Heart right ventricle (tissue), 16 donors: ENCODE results near the gene ALG6. TPM values are rescaled to one million over a fixed set of nuclear protein-coding genes. Genes with fewer than 3 reads are reported as not detected.
"Not testable (repeated sequence)": the region's sequence is repeated elsewhere in the genome, so short reads cannot be mapped to it uniquely, and the experiment has no call there.

Source experiments
- ATAC-seq, 8 donors: fragments of 200-7000 bp; cut with Tn5 transposase; one replicate each; pipeline ENCODE4 v1.9.1; 2020; ENCODE audit warnings: mild to moderate bottlenecking in 8 of 8, moderate library complexity in 8 of 8, moderate number of reproducible peaks in 1 of 8
- DNase-seq, 2 donors: peaks; one replicate each; pipeline ENCODE4 v3.0.0-alpha.2; 2020
- H3K27ac ChIP-seq, 10 donors: fragments of 200-600 bp; sonication (generic) in 2 of 10; one replicate each; pipeline versions ENCODE4 v1.5.0 to v1.8.0; 2020 to 2022; ENCODE audit warnings: mild to moderate bottlenecking in 3 of 10
- H3K27me3 ChIP-seq, 7 donors: fragments of 200-600 bp; one replicate each; pipeline ENCODE4 v1.8.0; 2021 to 2022; ENCODE audit warnings: mild to moderate bottlenecking in 2 of 7
- H3K36me3 ChIP-seq, 9 donors: fragments of 200-600 bp; sonication (generic) in 1 of 9; one replicate each; pipeline versions ENCODE4 v1.5.0 to v1.8.0; 2020 to 2022; ENCODE audit warnings: mild to moderate bottlenecking in 2 of 9
- H3K4me1 ChIP-seq, 9 donors: fragments of 200-600 bp; sonication (generic) in 1 of 9; one replicate each; pipeline versions ENCODE4 v1.5.0 to v1.8.0; 2020 to 2022; ENCODE audit warnings: mild to moderate bottlenecking in 4 of 9
- H3K4me3 ChIP-seq, 10 donors: fragments of 200-600 bp; sonication (generic) in 2 of 10; one replicate each; pipeline versions ENCODE4 v1.5.0 to v1.8.0; 2020 to 2022; ENCODE audit warnings: mild to moderate bottlenecking in 7 of 10, moderate library complexity in 2 of 10
- H3K9me3 ChIP-seq, 11 donors: fragments of 200-600 bp in 10 of 11; sonication (generic) in 2 of 11; one replicate each; pipeline versions ENCODE4 v1.5.0 to v1.8.0; 2013 to 2022; ENCODE audit warnings: mild to moderate bottlenecking in 2 of 11, control low read depth in 1 of 11, moderate library complexity in 1 of 11
- CTCF ChIP-seq, 9 donors: fragments of 200-600 bp; sonication (generic) in 2 of 9; IDR thresholded peaks; one replicate each; pipeline versions ENCODE4 v1.5.0 to v1.8.0; 2021 to 2022; ENCODE audit warnings: antibody characterized with exemption in 9 of 9, mild to moderate bottlenecking in 5 of 9, moderate library complexity in 1 of 9
- WGBS, 2 donors: extraction: QIAGEN DNeasy Blood & Tissue Kit; methylation state at CpG; one replicate each; pipeline ENCODE4 v1.1.7; 2013; ENCODE audit warnings: inconsistent platforms in 1 of 2; 5-methylcytosine and 5-hydroxymethylcytosine counted together
- intact Hi-C, 10 donors: fragments of 100-400 bp; cut with DNase I; formaldehyde crosslinking; loops; one replicate each; pipeline versions ENCODE4 v1.11.1 to v1.14.2; 2022
- polyA plus RNA-seq, 2 donors: library from polyadenylated mRNA; stranded (reverse); fragments of 200-250 nt; gene quantifications; one replicate each; pipeline ENCODE4 v1.2.3, GENCODE V29; 2013
- total RNA-seq, 10 donors: library from RNA; stranded (reverse); fragmentation: NEBNext Ultra II Directional in 3 of 10; extraction: Animal tissue kit (Norgen Biotek cat#: 25700) in 3 of 10; gene quantifications; one replicate each; pipeline versions ENCODE4 v1.2.1 to v1.2.4, GENCODE V29; 2021 to 2023
- donor health status: Arrhythmogenic right ventricular cardiomyopathy.
- donor health status: ischemic (EF 13 %, LVEDD 7.1; RV severe dilation, severe dysfunction).
- donor health status: healthy with polysubstance abuse.
- donor health status: DM: no; HTN: yes; CAD: no.
- donor health status: DM: no; HTN: no; CAD: no.
- donor health status: ischemic (EF 25% LVEDD 6.9; RV normal size, moderate dysfunction).
- donor health status: ischemic (EF 25% LVEDD 5.7; RV mildly dilated, moderate dysfunction).
- donor health status: healthy.
- donor health status: DM: yes; HTN: yes; CAD: no.
- donor health status: Ischemic cardiomyopathy.
- donor health status: ischemic (EF 35%, LVEDD 5.7; RV mildly dilated, moderate dysfunction).
- donor health status: nonischemic (EF 11% LVEDD 7.7; RV severe dilation, severe dysfunction).
- donor health status: DM: yes; HTN: yes; CAD: no.
- donor health status: PGD.
- donor health status: ischemic (EF 29% LVEDD 5.4; RV normal size, mild dysfunction).
- donor health status: nonischemic (EF 23%, LVEDD 6.1; RV moderate dilation, normal function).

ALG6 gene
- total and polyA plus RNA-seq, 12 donors, result 3.3 to 20.8 (median 4.2) TPM

- no peaks in the 10 kb centered on the region for H3K4me1 ChIP-seq
- H3K36me3 ChIP-seq, result no peaks in the 10 kb centered on the region
- H3K9me3 ChIP-seq, result no peaks in the 10 kb centered on the region
- no peak for DNase-seq
- ATAC-seq, result no peak
- intact Hi-C loops, result no loop called here
- no peak overlapping the region for H3K27ac ChIP-seq
- WGBS, 2 donors, result 68 to 92% methylated on average over 2 of the region's 2 CpGs
- H3K27me3 ChIP-seq, result peaks cover 0 to 59% (median 40%) of the 10 kb centered on the region in 7 donors
- no peak for TF ChIP-seq CTCF (IDR thresholded peaks at IDR 0.05)
- no peak overlapping the region for H3K4me3 ChIP-seq
These were observed 14.7 kb upstream of the ALG6 start for GRCh38 chr1:63352736-63353135.

GRCh38 chr1:63356234-63356633, 11.2 kb upstream of the ALG6 start:
- intact Hi-C loops, DNase-seq, ATAC-seq, H3K4me1 ChIP-seq, H3K4me3 ChIP-seq, H3K36me3 ChIP-seq, H3K9me3 ChIP-seq, H3K27ac ChIP-seq: not testable (repeated sequence)
- H3K27me3 ChIP-seq, result peaks cover 0 to 55% (median 38%) of the 10 kb centered on the region in 7 donors
- WGBS, 2 donors, result 63 to 77% methylated on average over 2 of the region's 2 CpGs

GRCh38 chr1:63359561-63359960, 7.9 kb upstream of the ALG6 start:
- DNase-seq, result no peak
- no peaks in the 10 kb centered on the region for H3K4me1 ChIP-seq
- H3K27me3 ChIP-seq, result peaks cover 0 to 41% (median 14%) of the 10 kb centered on the region in 7 donors
- no peaks in the 10 kb centered on the region for H3K9me3 ChIP-seq
- ATAC-seq, result no peak
- no peak overlapping the region for H3K4me3 ChIP-seq
- H3K36me3 ChIP-seq, result no peaks in the 10 kb centered on the region
- no peak overlapping the region for H3K27ac ChIP-seq
- 85 to 88% methylated on average over 5 of the region's 5 CpGs for WGBS, 2 donors
- intact Hi-C loops, result no loop called here
- no peak for TF ChIP-seq CTCF (IDR thresholded peaks at IDR 0.05)

- H3K9me3 ChIP-seq, result no peaks in the 10 kb centered on the region
- peaks cover 0 to 26% (median 0%) of the 10 kb centered on the region in 7 donors for H3K27me3 ChIP-seq
- no peaks in the 10 kb centered on the region for H3K36me3 ChIP-seq
- TF ChIP-seq CTCF (IDR thresholded peaks at IDR 0.05), result no peak
- ATAC-seq (no peak), DNase-seq (no peak)
- intact Hi-C loops, result no loop called here
- no peak overlapping the region for H3K4me3 ChIP-seq
- 85 to 97% methylated on average over 1 of the region's 1 CpG for WGBS, 2 donors
- no peak overlapping the region for H3K27ac ChIP-seq
- H3K4me1 ChIP-seq, result peaks cover 0 to 6% (median 0%) of the 10 kb centered on the region in 9 donors
These were observed 5.4 kb upstream of the ALG6 start for GRCh38 chr1:63362073-63362472.

GRCh38 chr1:63362578-63362977, 4.8 kb upstream of the ALG6 start:
- no peaks in the 10 kb centered on the region for H3K9me3 ChIP-seq
- H3K36me3 ChIP-seq, result no peaks in the 10 kb centered on the region
- H3K4me3 ChIP-seq, result no peak overlapping the region
- H3K27ac ChIP-seq, result no peak overlapping the region
- WGBS, 2 donors, result 88 to 96% methylated on average over 1 of the region's 1 CpG
- DNase-seq (no peak), ATAC-seq (no peak)
- no peak for TF ChIP-seq CTCF (IDR thresholded peaks at IDR 0.05)
- H3K27me3 ChIP-seq, result peaks cover 0 to 21% (median 0%) of the 10 kb centered on the region in 7 donors
- H3K4me1 ChIP-seq, result peaks cover 0 to 8% (median 0%) of the 10 kb centered on the region in 9 donors
- intact Hi-C loops, result no loop called here
